ENCODE measurements around the gene STT3B. TPM values are rescaled to one million over a fixed set of nuclear protein-coding genes. Genes with fewer than 3 reads are reported as not detected.
A peak's percentile ranks its signal among the peaks of the same experiment; 100 is the strongest.

STT3B gene
- total RNA-seq, 1 donor from 2014 or later: 110 TPM

- no peak for TF ChIP-seq CTCF (IDR thresholded peaks at IDR 0.05; ENCODE audit: insufficient read depth, low read length, poor library complexity, severe bottlenecking)
- Histone ChIP-seq H3K27me3 (ENCODE audit: control insufficient read depth, insufficient read depth, low read length) (no peaks in the 10 kb centered on the region), H3K36me3 (ENCODE audit: control insufficient read depth, insufficient read depth, low read length) (no peaks in the 10 kb centered on the region), H3K4me3 (ENCODE audit: low read depth, low read length) (peak overlapping the region; percentile 96)
- no peak for DNase-seq (ENCODE audit: low read depth)
These were observed 1.3 kb downstream of the STT3B start for GRCh38 chr3:31534065-31534425.

DNA sequence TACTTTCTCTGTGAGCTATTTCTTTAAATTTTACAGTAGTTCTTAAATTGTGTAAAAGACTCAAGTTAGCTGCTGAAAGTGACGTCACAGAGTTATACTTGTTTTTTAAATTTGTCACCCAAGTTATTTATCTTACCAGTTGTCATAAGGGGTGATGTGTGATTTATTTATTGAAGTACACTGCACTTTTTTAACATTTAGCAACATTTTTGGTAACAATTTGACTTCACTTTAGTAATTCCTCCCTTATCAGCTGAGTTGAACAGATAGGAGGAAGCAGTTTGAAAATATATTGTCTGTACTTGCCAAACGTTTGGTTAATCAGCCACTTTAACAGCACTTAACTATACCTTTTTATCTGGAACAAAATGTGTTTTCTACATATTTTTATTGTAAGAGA, 3.8 kb downstream of the STT3B start:
- Histone ChIP-seq H3K27me3 (ENCODE audit: control insufficient read depth, insufficient read depth, low read length) (no peaks in the 10 kb centered on the region), H3K4me3 (ENCODE audit: low read depth, low read length) (no peak overlapping the region), H3K36me3 (ENCODE audit: control insufficient read depth, insufficient read depth, low read length) (no peaks in the 10 kb centered on the region)
- no peak for DNase-seq (ENCODE audit: low read depth)
- TF ChIP-seq CTCF (IDR thresholded peaks at IDR 0.05; ENCODE audit: insufficient read depth, low read length, poor library complexity, severe bottlenecking): no peak

DNA sequence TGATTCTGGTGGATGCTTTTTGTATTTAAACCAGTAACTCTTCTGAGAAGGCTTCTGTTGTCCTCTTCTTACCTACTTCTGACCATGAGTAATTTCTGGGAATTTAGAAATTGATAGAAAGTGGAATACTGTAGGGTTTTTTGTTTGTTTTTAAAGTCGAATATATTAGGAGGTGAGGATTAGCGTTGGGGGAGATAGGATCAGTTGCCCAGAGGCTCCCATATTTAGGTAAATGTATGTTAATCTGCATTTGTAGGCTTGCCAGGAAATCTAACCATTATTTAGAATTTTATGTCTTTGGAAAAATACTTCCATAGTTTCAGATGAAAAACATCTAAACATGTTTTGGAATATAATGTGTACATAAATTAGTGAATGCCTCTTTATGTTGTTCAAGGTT, 6.1 kb downstream of the STT3B start:
- Histone ChIP-seq H3K27me3 (ENCODE audit: control insufficient read depth, insufficient read depth, low read length) (no peaks in the 10 kb centered on the region), H3K36me3 (ENCODE audit: control insufficient read depth, insufficient read depth, low read length) (no peaks in the 10 kb centered on the region), H3K4me3 (ENCODE audit: low read depth, low read length) (no peak overlapping the region)
- no peak for TF ChIP-seq CTCF (IDR thresholded peaks at IDR 0.05; ENCODE audit: insufficient read depth, low read length, poor library complexity, severe bottlenecking)
- no peak for DNase-seq (ENCODE audit: low read depth)

- no peaks in the 10 kb centered on the region for H3K27me3 ChIP-seq (ENCODE audit: control insufficient read depth, insufficient read depth, low read length)
- H3K36me3 ChIP-seq (ENCODE audit: control insufficient read depth, insufficient read depth, low read length): no peaks in the 10 kb centered on the region
- TF ChIP-seq CTCF (IDR thresholded peaks at IDR 0.05; ENCODE audit: insufficient read depth, low read length, poor library complexity, severe bottlenecking): no peak
- H3K4me3 ChIP-seq (ENCODE audit: low read depth, low read length): no peak overlapping the region
- DNase-seq (ENCODE audit: low read depth): no peak
These were observed 6.5 kb downstream of the STT3B start for GRCh38 chr3:31539275-31539674.

DNA sequence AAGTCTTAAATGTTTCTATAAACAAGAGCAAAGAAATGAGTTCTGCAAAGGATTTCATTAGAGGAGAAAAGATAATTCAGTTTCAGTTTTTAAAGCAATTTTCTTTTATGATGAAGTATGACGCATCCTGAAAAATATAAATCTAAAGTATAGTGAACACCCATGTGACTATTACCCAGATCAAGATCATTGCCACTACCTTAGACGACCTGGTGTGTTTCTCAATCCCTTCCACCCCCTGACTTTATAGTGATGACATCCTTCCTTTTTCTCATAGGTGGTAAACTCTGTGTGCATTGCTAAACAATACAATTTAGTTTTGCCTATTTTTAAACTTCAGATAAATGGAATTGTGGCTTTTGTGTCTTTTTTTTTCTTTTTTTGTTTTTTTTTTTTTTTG, 8.4 kb downstream of the STT3B start:
- no peak for DNase-seq (ENCODE audit: low read depth)
- no peaks in the 10 kb centered on the region for H3K27me3 ChIP-seq (ENCODE audit: control insufficient read depth, insufficient read depth, low read length)
- H3K4me3 ChIP-seq (ENCODE audit: low read depth, low read length): no peak overlapping the region
- no peak for TF ChIP-seq CTCF (IDR thresholded peaks at IDR 0.05; ENCODE audit: insufficient read depth, low read length, poor library complexity, severe bottlenecking)
- H3K36me3 ChIP-seq (ENCODE audit: control insufficient read depth, insufficient read depth, low read length): no peaks in the 10 kb centered on the region

DNA sequence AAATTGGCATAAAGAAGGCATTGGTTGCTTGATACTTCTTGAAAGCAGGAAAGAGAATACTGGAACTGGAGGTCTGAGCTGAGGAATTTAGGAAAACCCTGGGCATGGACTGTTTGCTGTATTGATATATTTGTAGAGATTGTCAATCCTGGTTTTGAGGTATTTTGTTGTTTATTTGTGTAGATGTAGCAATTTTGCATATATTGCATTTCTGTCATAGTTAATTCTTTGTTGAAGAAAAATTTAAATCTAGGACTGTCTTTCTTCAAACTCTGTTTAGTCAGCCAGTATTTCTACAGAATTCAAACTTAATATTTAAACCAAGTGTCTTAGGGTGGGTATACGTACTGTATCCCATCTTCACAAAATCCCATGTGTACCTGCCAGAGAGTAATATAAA, 9.5 kb downstream of the STT3B start:
- Histone ChIP-seq H3K27me3 (ENCODE audit: control insufficient read depth, insufficient read depth, low read length) (no peaks in the 10 kb centered on the region), H3K4me3 (ENCODE audit: low read depth, low read length) (no peak overlapping the region), H3K36me3 (ENCODE audit: control insufficient read depth, insufficient read depth, low read length) (no peaks in the 10 kb centered on the region)
- DNase-seq (ENCODE audit: low read depth): no peak
- TF ChIP-seq CTCF (IDR thresholded peaks at IDR 0.05; ENCODE audit: insufficient read depth, low read length, poor library complexity, severe bottlenecking): no peak
